ENCODE data around the gene NUP188.

DNA sequence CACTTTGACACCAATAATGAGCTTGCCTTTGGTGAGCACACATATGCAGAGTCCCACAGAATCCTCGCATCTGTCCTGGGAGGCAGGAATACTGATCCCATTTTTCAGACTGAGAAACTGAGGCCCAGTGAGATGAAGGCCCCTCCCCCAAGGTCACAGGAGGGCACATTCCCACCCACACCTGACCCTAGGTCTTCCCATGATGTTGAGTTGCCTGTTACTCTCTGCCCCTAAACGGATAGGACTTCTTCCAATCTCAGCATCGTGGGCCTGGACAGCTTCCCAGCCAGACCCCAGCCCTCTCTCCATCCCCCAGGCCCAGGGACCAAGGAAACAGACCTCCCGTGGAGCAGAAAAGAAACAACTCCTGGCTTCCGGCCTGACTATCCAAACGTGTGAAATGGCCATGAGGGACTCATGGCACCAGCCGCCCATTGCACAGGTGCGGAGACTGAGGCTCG lies 79.8 kb downstream of the NUP188 start:
- TF ChIP-seq CTCF (IDR thresholded peaks at IDR 0.05) (no peak), EZH2 (IDR thresholded peaks at IDR 0.05; ENCODE audit: borderline replicate concordance, insufficient read depth, low read depth, low read length, poor library complexity, severe bottlenecking) (no peak)

Measured in B cell (primary cell).